ENCODE results near the gene DDX3X. TPM values are rescaled to one million over a fixed set of nuclear protein-coding genes. Genes with fewer than 3 reads are reported as not detected.

Gene DDX3X
- total and polyA plus RNA-seq, 9 of the 15 experiments (the other 6 are each of a cell fraction or from before 2014, with no cell fraction given): 51.3 to 232 (median 138) TPM

GRCh38 chrX:41350150-41350975 lies 16.4 kb downstream of the DDX3X start (continued):
- TF ChIP-seq FOXA1 (IDR thresholded peaks at IDR 0.05; ENCODE audit: borderline replicate concordance) (no peak), ETV5 (CRISPR knock-in tag; IDR thresholded peaks at IDR 0.05; ENCODE audit: low read depth) (no peak), MXI1 (IDR thresholded peaks at IDR 0.05; ENCODE audit: low read depth, low read length) (no peak), E2F4 (CRISPR knock-in tag; IDR thresholded peaks at IDR 0.05; ENCODE audit: low read depth) (no peak), ZNF707 (CRISPR knock-in tag; conservative IDR thresholded peaks at IDR 0.05) (no peak), TFAM (CRISPR knock-in tag; conservative IDR thresholded peaks at IDR 0.05) (no peak), SMARCA5 (IDR thresholded peaks at IDR 0.05) (no peak), ETS2 (tag; IDR thresholded peaks at IDR 0.05; ENCODE audit: borderline replicate concordance, poor library complexity, severe bottlenecking) (no peak), ZNF655 (CRISPR knock-in tag; IDR thresholded peaks at IDR 0.05) (no peak), SP1 (CRISPR knock-in tag; IDR thresholded peaks at IDR 0.05) (no peak), CCAR2 (IDR thresholded peaks at IDR 0.05; ENCODE audit: low read depth, low read length) (no peak), ETV1 (tag; conservative IDR thresholded peaks at IDR 0.05; ENCODE audit: low read depth) (no peak), NFIC (IDR thresholded peaks at IDR 0.05) (0 out of 2 replicates have a peak, but pooled peaks have one; percentile 10), DACH1 (IDR thresholded peaks at IDR 0.05; ENCODE audit: partially characterized antibody) (no peak), RNF2 (IDR thresholded peaks at IDR 0.05) (no peak), HDGF (IDR thresholded peaks at IDR 0.05) (no peak), ZBTB49 (CRISPR knock-in tag; IDR thresholded peaks at IDR 0.05; ENCODE audit: borderline replicate concordance) (no peak), ELF2 (CRISPR knock-in tag; IDR thresholded peaks at IDR 0.05) (no peak)
- TF ChIP-seq, protein P1, sequence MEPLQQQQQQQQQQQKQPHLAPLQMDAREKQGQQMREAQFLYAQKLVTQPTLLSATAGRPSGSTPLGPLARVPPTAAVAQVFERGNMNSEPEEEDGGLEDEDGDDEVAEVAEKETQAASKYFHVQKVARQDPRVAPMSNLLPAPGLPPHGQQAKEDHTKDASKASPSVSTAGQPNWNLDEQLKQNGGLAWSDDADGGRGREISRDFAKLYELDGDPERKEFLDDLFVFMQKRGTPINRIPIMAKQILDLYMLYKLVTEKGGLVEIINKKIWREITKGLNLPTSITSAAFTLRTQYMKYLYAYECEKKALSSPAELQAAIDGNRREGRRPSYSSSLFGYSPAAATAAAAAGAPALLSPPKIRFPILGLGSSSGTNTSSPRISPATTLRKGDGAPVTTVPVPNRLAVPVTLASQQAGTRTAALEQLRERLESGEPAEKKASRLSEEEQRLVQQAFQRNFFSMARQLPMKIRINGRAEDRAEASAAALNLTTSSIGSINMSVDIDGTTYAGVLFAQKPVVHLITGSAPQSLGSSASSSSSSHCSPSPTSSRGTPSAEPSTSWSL (CRISPR knock-in tag; IDR thresholded peaks at IDR 0.05; ENCODE audit: borderline replicate concordance): no peak
